AG10803 (cell line): Measurements from ENCODE around the gene GGT5.

Experiments used
- DNase-seq: peaks from one replicate; pipeline ENCODE4 v3.0.0; 2010; ENCODE audit warnings: low read depth
- H3K4me3 ChIP-seq: 2 replicates; pipeline ENCODE4 v1.5.1; 2011; ENCODE audit warnings: mild to moderate bottlenecking, low read length, control low read depth
- CTCF ChIP-seq: conservative IDR thresholded peaks from 2 replicates; pipeline ENCODE4 v1.5.1; 2011; ENCODE audit warnings: mild to moderate bottlenecking, low read length, control low read depth, inconsistent platforms

The GGT5 gene

DNA sequence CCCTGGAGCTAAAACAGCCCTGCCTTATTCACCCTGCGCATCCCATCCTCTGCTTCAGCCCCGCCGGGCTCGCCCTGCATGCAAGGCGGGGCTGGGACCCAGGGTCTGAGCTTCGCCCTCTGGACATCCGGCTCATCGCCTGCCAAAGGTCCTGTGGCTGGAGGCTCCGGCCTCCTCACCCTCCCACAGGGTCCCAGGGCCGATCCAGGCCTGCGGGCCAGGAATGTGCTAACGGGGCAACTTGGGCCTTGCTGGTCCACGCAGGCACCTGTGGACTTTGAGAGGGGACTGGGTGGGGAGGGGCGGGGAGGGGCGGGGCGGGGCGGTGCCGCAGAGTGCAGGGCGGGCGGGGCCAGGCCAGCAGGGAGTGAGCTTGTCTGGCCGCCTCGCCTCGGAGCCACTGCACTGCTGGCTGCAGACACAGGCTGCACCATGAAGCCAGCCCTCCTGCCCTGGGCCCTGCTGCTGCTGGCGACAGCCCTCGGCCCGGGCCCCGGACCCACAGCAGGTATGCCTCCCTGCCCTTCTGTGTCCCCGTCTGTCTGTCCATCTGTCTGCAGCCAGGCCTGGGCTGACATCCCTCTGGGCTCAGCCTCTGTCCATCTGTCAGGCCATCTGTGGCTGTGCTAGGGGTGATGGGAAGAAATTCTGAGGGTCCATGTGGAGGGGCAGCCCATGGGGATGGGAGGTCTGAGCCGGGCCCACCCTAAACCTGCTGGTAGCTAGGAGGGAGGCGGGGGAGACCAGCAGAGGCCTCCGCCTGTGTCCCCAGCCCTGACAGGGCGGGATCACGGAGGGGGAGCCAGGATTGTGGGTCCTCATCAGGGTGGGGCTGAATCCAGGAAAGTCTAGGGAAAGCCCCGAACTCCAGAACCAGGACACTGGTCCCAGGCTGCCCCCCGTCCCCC, 63.5 kb downstream of the GGT5 start, which contains the start of gene SUSD2:
Gene SUSD2, plus strand, starts transcription at position 400 of the 908 bp plus-strand sequence. Its CDS starts 33 bp downstream, at position 433.
- no peak within 1 kb of the TSS for H3K4me3 ChIP-seq
- DNase-seq = no peak
- TF ChIP-seq CTCF = no peak

- DNase-seq = no peak
- no peak overlapping the region for H3K4me3 ChIP-seq
- no peak for TF ChIP-seq CTCF
Observed at GRCh38 chr22:24180316-24181087, 64.4 kb downstream of the GGT5 start.

DNA sequence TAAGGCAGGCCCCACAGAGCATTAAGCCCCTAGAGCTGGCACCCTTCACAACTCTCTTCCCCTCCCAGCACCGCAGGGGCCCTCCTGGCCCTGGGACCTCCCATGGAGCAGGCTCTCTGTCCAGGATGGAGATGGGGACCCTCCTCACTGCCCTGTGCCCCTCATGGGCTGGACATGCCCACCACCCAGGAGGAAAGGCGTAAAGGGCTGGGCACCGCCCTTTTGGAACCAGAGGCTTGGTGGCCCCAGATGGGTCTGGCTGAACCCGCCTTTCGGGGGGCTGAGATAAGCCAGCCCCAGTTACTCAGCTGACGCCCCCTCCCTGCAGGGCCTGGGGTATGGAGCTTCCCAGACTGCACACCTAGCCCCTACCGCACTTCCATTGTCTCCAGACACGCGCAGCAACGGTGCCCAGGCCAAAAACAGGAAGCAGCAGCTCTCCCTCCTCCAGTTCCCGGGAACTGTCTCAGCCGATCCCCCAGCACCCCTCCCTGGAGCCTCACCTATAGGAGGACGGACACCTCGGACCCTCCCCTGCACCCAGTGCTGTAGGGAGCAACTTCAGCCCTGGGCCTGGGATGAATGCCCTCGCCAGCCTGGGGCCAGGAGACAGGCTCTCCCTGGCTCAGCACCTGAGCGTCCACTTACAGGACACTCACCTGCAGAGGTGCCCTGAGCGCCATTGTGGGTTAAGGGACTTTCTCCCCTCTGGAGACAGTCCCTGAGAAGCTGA, 65.2 kb downstream of the GGT5 start:
- no peak for DNase-seq
- H3K4me3 ChIP-seq = no peak overlapping the region
- no peak for TF ChIP-seq CTCF

- H3K4me3 ChIP-seq = no peak overlapping the region
- no peak for DNase-seq
Observed at GRCh38 chr22:24178502-24179440, 66.1 kb downstream of the GGT5 start.

DNA sequence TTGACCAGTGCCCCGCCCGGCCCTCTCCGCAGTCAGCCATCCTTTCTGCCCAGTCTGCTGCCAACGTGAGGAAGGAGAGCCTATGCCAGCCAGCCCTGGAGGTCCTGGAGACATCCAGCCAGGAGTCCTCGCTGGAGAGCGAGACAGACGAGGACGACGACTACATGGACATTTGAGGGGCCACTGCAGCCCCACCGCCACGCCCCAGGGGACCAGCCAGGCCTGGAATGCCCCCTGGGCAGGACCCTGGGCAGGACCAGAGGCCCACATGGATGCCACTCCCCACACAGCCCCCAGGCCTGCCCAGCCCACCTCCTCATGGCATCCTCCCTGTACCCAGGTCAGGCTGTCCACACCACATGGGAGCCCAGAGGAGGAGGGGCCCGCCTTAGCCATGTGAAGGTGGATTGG, 66.9 kb downstream of the GGT5 start:
- no peak for TF ChIP-seq CTCF
- no peak overlapping the region for H3K4me3 ChIP-seq
- no peak for DNase-seq

More at GRCh38 chr22:24178502-24179440, 66.1 kb downstream of the GGT5 start:
- peak; percentile 37 for TF ChIP-seq CTCF

GRCh38 chr22:24177456-24177855, 67.4 kb downstream of the GGT5 start:
- DNase-seq = no peak
- no peak overlapping the region for H3K4me3 ChIP-seq
- TF ChIP-seq CTCF = no peak
